IMR-90 (cell line): ENCODE data around the gene SERP2. TPM values are rescaled to one million over a fixed set of nuclear protein-coding genes. Genes with fewer than 3 reads are reported as not detected.

ENCODE experiments used
- ATAC-seq: fragments of 200-7000 bp; cut with Tn5 transposase; 2 replicates; pipeline ENCODE4 v1.9.1; 2020; ENCODE audit warnings: low read depth, mild to moderate bottlenecking, moderate library complexity
- BruUV-seq: library from RNA; stranded (reverse); fragments of 400-500 nt; replicated peaks from 2 replicates; lab custom pipeline; 2021; lab: Mats Ljungman, UMichigan
- CTCF ChIA-PET: fragments of 300-600 bp; formaldehyde crosslinking; extraction: SDS; loops from one replicate; lab custom pipeline; 2021; ENCODE audit warnings: antibody characterized with exemption; lab: Yijun Ruan, JAX
- POLR2A ChIA-PET: fragments of 300-600 bp; sonication (Branson Sonifier 250); formaldehyde crosslinking; loops from one replicate; lab custom pipeline; 2022; ENCODE audit warnings: antibody characterized with exemption; ENCODE audit not compliant: unreplicated experiment; lab: Charles Lee
- DNase-seq: peaks from one replicate; pipeline ENCODE4 v3.0.0; 2013
- H2AFZ ChIP-seq: replicated peaks from 2 replicates; pipeline ENCODE3; 2013; ENCODE audit warnings: low read length, mild to moderate bottlenecking; ENCODE audit not compliant: poor library complexity
- H2AK5ac ChIP-seq: 2 replicates; pipeline ENCODE4 v1.6.1; 2013; ENCODE audit warnings: low read depth, low read length, inconsistent platforms
- H2AK9ac ChIP-seq: replicated peaks from 2 replicates; pipeline ENCODE3; 2013; ENCODE audit warnings: mild to moderate bottlenecking, low read depth, low read length, moderate library complexity; ENCODE audit not compliant: poor library complexity
- H2BK120ac ChIP-seq: 2 replicates; pipeline ENCODE4 v1.6.1; 2013; ENCODE audit warnings: low read depth, low read length, inconsistent platforms
- H2BK15ac ChIP-seq: 3 replicates; pipeline ENCODE4 v1.6.1; 2013; ENCODE audit warnings: low read depth, low read length, inconsistent platforms
- H2BK20ac ChIP-seq: 2 replicates; pipeline ENCODE4 v1.6.1; 2013; ENCODE audit warnings: low read depth, mild to moderate bottlenecking, inconsistent platforms, low read length, moderate library complexity
- H2BK5ac ChIP-seq: 2 replicates; pipeline ENCODE4 v1.6.1; 2013; ENCODE audit warnings: mild to moderate bottlenecking, low read depth, low read length, inconsistent platforms; ENCODE audit not compliant: poor library complexity, severe bottlenecking
- H3K14ac ChIP-seq: replicated peaks from 2 replicates; pipeline ENCODE4 v1.6.1; 2013; ENCODE audit warnings: low read depth, low read length, inconsistent platforms
- H3K18ac ChIP-seq: 2 replicates; pipeline ENCODE4 v1.6.1; 2013; ENCODE audit warnings: low read depth, low read length, control low read depth
- H3K23ac ChIP-seq: 2 replicates; pipeline ENCODE4 v1.6.1; 2013; ENCODE audit warnings: low read depth, low read length, inconsistent platforms
- H3K27ac ChIP-seq: 2 replicates; pipeline ENCODE4 v1.5.1; 2013; ENCODE audit warnings: mild to moderate bottlenecking, control low read depth, low read length; ENCODE audit not compliant: insufficient read depth
- H3K27me3 ChIP-seq: 2 replicates; pipeline ENCODE4 v1.6.1; 2013; ENCODE audit warnings: low read length; ENCODE audit not compliant: control insufficient read depth, insufficient read depth
- H3K36me3 ChIP-seq: 2 replicates; pipeline ENCODE4 v1.6.1; 2013; ENCODE audit warnings: low read length, mixed read lengths; ENCODE audit not compliant: control insufficient read depth, insufficient read depth
- H3K4ac ChIP-seq: 2 replicates; pipeline ENCODE4 v1.6.1; 2013; ENCODE audit warnings: low read depth, low read length, inconsistent platforms
- H3K4me1 ChIP-seq: 2 replicates; pipeline ENCODE4 v1.6.1; 2013; ENCODE audit warnings: low read length, mixed read lengths; ENCODE audit not compliant: control insufficient read depth, insufficient read depth
- H3K4me2 ChIP-seq: 2 replicates; pipeline ENCODE4 v1.6.1; 2013; ENCODE audit warnings: low read depth, mild to moderate bottlenecking, control low read depth, low read length, moderate library complexity
- H3K4me3 ChIP-seq: 2 replicates; pipeline ENCODE4 v1.5.1; 2013; ENCODE audit warnings: low read depth, mild to moderate bottlenecking, control low read depth, low read length, moderate library complexity; ENCODE audit not compliant: insufficient read depth
- H3K56ac ChIP-seq: 2 replicates; pipeline ENCODE4 v1.6.1; 2013; ENCODE audit warnings: low read length, inconsistent platforms; ENCODE audit not compliant: insufficient read depth; ENCODE audit errors: extremely low read depth
- H3K79me1 ChIP-seq, 2 experiments: 2 replicates each; pipeline ENCODE4 v1.6.1; 2013; ENCODE audit warnings: low read length in 2 of 2, inconsistent platforms in 1 of 2, low read depth in 1 of 2
- H3K9ac ChIP-seq: 2 replicates; pipeline ENCODE4 v1.6.1; 2013; ENCODE audit warnings: low read depth, low read length, control low read depth
- H3K9me1 ChIP-seq: 2 replicates; pipeline ENCODE4 v1.6.1; 2013; ENCODE audit warnings: low read length, inconsistent platforms; ENCODE audit not compliant: insufficient read depth
- H3K9me3 ChIP-seq: 2 replicates; pipeline ENCODE4 v1.6.1; 2013; ENCODE audit warnings: low read length; ENCODE audit not compliant: control insufficient read depth, insufficient read depth
- H4K20me1 ChIP-seq: 2 replicates; pipeline ENCODE4 v1.6.1; 2013; ENCODE audit warnings: low read length, inconsistent platforms; ENCODE audit not compliant: insufficient read depth
- H4K5ac ChIP-seq: 2 replicates; pipeline ENCODE4 v1.6.1; 2013; ENCODE audit warnings: mild to moderate bottlenecking, low read depth, low read length, control low read depth
- H4K8ac ChIP-seq, 2 experiments: 2 replicates each; pipeline ENCODE4 v1.6.1; 2013; ENCODE audit warnings: low read depth in 2 of 2, low read length in 2 of 2, control low read depth in 1 of 2, inconsistent platforms in 1 of 2
- H4K91ac ChIP-seq: 2 replicates; pipeline ENCODE4 v1.6.1; 2013; ENCODE audit warnings: low read depth, low read length, inconsistent platforms; ENCODE audit not compliant: insufficient read depth
- FOS ChIP-seq: fragments of 150-350 bp; IDR thresholded peaks from 2 replicates; pipeline ENCODE4 v1.6.1; 2016; ENCODE audit warnings: low read depth, low read length
- SMC3 ChIP-seq: fragments of 150-350 bp; IDR thresholded peaks from 2 replicates; pipeline ENCODE4 v1.6.1; 2016; ENCODE audit warnings: low read depth, mild to moderate bottlenecking, antibody characterized with exemption, low read length, moderate library complexity
- WGBS, 2 experiments: methylation state at CpG; one replicate each; pipeline versions ENCODE4 v1.1.5 to v1.1.7; 2013; ENCODE audit warnings: missing lambda C conversion rate in 2 of 2; ENCODE audit not compliant: insufficient read length in 1 of 2; ENCODE audit errors: extremely low coverage in 2 of 2; 5-methylcytosine and 5-hydroxymethylcytosine counted together
- dilution Hi-C: fragments of 300-500 bp; cut with HindIII; formaldehyde crosslinking; loops from one replicate; pipeline ENCODE4 v1.14.3; 2018; ENCODE audit warnings: low sequenced_read_pairs; ENCODE audit not compliant: unreplicated experiment
- in situ Hi-C: fragments of 300-500 bp; cut with MboI; formaldehyde crosslinking; loops from 3 replicates; pipeline ENCODE4 v1.14.3; 2019; ENCODE audit warnings: low sequenced_read_pairs, inconsistent platforms, mixed read lengths
- intact Hi-C: fragments of 100-400 bp; cut with micrococcal nuclease; formaldehyde crosslinking; loops from 2 replicates; pipeline ENCODE4 v1.10.0; 2022
- polyA plus RNA-seq, 3 experiments: library from polyadenylated mRNA; depleted of rRNA; stranded (reverse); fragments of >200 nt; gene quantifications; 2 replicates each; pipeline ENCODE4 v1.2.3, GENCODE V29; 2012; ENCODE audit warnings: low replicate concordance in 1 of 3
- total RNA-seq: library from RNA; depleted of rRNA; stranded (reverse); fragments of >200 nt; gene quantifications from 2 replicates; pipeline ENCODE4 v1.2.3, GENCODE V29; 2012

The SERP2 gene
- total and polyA plus RNA-seq, 2 of the 4 experiments (the other 2 are of a cell fraction) = 0.54 to 1.4 TPM

GRCh38 chr13:44380404-44381165 lies 7.0 kb downstream of the SERP2 start:
- H3K4me3 ChIP-seq = no peak overlapping the region
- in situ Hi-C loops = no loop called here
- H3K56ac ChIP-seq = no peak overlapping the region
- H4K20me1 ChIP-seq = no peaks in the 10 kb centered on the region
- H3K9me3 ChIP-seq = no peaks in the 10 kb centered on the region
- no peak overlapping the region for H2BK15ac ChIP-seq
- no peak overlapping the region for H4K5ac ChIP-seq
- H3K4me2 ChIP-seq = no peak overlapping the region; the same call in 1 of the 2 replicates
- no peak overlapping the region for H2AK9ac ChIP-seq
- H3K14ac ChIP-seq = peak overlapping the region; percentile 39
- H3K9me1 ChIP-seq = peaks cover 4% of the 10 kb centered on the region
- H3K4ac ChIP-seq = peak overlapping the region; percentile 47
- no peak for TF ChIP-seq SMC3
- TF ChIP-seq FOS = 0 out of 2 replicates have a peak, but pooled peaks have one; percentile 18
- H3K9ac ChIP-seq = no peak overlapping the region
- intact Hi-C loops = no loop called here
- H3K27me3 ChIP-seq = no peaks in the 10 kb centered on the region
- peak; percentile 48 for DNase-seq
- H2BK120ac ChIP-seq = peak overlapping the region; percentile 69
- peak overlapping the region in 1 of 2 experiments; percentile 42; a peak in 1 of 4 replicates for H4K8ac ChIP-seq
- H3K79me1 ChIP-seq = no peaks in the 10 kb centered on the region
- ChIA-PET CTCF (no interaction called here), POLR2A (no interaction called here)
- H3K36me3 ChIP-seq = no peaks in the 10 kb centered on the region
- H4K91ac ChIP-seq = 0 out of 2 replicates have a peak overlapping the region, but pooled peaks have one; percentile 13
- no TSS peak for BruUV-seq
- H3K23ac ChIP-seq = no peak overlapping the region
- no peak overlapping the region for H2BK5ac ChIP-seq
- H2AFZ ChIP-seq = peak overlapping the region; percentile 5
- ATAC-seq = peak; percentile 62
- peak overlapping the region; percentile 63; the same call in 1 of the 2 replicates for H2BK20ac ChIP-seq
- peak overlapping the region; percentile 50; the same call in 1 of the 2 replicates for H3K18ac ChIP-seq
- H3K4me1 ChIP-seq = peaks cover 3% of the 10 kb centered on the region
- no peak overlapping the region for H3K27ac ChIP-seq
- dilution Hi-C loops = no loop called here
- no CpG with 5 or more reads among the region's 3 CpGs for WGBS, 2 experiments
- H2AK5ac ChIP-seq = peak overlapping the region; percentile 63; the same call in 1 of the 2 replicates
